ENCODE measurements around the gene ABHD6.
"Not testable (repeated sequence)": the region's sequence is repeated elsewhere in the genome, so short reads cannot be mapped to it uniquely, and the experiment has no call there.

ABHD6 gene

DNA sequence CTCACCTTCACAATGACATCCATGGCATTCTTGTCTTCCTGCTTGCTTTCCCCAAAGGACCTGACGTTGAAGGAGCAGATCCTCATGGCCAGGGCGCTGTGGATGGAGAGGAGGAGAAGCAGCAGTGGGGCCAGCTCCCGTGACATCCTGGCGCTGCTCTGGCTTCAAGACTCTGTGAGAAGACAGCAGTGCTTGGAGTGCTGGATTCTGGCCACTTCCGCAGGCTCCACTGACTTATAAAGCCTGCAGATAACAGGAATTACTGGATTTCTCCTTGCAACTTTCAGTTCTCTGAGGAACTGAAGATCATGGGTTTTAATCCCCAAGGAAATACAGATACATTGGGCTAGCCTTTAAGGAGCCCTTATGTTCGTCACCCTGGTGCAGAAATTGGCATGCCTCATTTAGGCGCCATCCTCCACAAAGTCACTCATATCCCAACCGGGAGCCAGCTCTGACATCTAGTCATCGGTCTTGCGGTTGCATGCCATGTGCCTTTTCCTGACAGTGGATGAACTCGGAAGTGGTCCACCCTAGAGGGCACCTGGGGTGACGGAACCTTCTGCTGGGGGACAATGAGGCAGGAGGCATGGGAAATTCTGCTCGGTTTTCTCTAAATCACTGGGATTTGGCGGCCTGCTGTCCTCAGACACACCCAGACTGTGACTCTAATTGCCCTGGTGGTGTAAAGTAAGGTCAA lies 26.7 kb upstream of the ABHD6 start, which contains the start of gene DNASE1L3:
Gene DNASE1L3 (minus strand): TSS at position 212 of the 700 bp plus-strand sequence. CDS start 66 bp downstream, at position 146.
- no peak for DNase-seq

DNA sequence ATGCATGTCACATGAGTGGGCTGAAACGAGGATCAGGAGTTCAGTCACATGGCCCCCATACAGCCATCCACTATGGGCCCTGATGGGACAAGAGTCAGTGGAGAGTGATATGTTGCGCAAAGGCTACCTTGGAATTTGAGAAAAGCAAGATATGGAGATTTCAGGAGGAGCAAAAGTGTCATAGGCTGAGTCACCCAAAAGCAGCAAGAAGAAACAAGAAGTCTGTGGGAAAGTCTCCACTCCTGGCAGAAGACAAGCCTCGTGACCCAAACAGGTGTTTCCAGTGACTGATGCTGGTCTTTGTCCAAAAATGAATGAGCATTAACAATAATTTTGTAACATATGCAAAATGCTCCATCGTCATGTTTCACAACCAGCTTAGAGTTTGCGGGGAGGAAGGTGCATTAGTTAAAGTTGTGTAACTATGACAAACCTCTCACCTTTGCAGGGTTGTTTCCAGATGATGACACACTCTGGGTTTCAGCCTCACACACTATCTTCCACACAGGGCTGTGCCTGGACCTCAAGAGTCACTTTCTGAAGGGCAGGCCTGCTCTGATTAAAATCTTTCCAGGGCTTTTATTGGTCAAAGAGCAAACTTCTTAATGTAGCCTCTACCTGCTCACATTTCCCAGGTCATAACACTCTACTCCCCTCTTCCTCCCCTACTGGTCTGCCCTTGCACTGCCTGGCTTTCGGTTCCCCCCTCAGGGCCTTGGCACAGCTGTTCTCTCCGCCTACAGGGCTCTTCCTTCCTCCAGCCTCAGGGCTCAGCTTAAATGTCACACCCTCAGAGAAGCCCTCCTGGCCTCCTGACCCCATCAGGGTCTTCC lies 22.9 kb upstream of the ABHD6 start:
- no peak for DNase-seq

DNA sequence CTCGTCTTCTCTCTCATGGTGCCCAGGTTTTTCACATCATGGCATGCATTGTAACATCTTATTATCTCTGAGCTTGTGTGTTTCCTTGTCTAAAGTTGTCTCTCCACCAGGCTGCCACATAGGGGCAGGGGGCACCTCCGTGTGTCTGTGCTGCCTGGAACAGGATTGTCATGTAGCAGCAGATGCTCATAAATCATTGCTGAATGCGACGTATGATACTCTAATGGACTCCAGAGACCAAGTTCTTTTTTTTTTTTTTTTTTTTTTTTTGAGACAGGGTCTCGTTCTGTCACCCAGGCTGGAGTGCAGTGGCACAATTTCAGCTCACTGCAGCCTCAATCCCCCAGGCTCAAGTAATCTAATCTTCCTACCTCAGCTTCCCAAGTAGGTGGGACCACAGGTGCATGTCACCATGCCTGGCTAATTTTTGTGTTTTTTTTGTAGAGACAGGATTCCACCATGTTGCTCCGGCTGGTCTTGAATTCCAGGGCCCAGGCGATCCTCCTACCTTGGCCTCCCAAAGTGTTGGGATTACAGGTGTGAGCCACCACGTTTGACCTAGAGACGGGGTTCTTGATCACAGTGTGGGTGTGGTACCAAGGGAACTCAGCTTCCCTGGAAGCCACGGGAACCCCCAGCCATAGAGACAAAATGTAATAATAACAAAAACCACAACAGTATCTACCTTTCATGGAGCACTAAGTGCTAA lies 22.1 kb upstream of the ABHD6 start:
- no peak for DNase-seq

DNA sequence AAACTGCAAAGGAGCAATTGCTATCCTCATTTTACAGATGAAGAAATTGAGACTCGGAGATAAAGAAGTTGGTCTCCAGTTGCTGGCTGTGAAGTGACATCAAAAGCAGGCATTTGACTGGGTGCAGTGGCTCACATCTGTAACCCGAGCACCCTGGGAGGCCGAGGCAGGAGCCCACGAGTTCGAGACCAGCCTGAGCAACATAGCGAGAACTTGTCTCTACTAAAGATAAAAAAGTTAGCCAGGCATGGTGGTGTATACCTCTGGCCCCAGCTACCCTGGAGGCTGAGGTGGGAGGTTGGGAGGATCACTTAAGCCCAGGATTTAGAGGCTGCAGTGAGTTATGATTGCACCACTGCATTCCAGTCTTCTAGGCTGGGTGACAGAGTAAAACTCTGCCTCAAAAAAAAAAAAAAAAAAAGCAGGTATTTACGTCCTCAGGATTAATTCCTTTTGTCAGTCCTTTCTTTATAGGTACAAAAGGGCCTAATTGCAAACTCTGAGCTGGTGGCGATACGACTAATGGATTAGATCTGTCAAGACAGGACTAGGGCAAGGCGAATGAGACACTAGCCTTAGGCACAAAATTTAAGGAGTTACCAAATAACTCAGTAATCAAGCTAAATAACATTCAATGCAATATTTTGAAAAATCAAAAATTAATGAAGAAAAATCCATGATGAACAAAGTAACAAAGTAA lies 20.9 kb upstream of the ABHD6 start:
- DNase-seq: no peak

DNA sequence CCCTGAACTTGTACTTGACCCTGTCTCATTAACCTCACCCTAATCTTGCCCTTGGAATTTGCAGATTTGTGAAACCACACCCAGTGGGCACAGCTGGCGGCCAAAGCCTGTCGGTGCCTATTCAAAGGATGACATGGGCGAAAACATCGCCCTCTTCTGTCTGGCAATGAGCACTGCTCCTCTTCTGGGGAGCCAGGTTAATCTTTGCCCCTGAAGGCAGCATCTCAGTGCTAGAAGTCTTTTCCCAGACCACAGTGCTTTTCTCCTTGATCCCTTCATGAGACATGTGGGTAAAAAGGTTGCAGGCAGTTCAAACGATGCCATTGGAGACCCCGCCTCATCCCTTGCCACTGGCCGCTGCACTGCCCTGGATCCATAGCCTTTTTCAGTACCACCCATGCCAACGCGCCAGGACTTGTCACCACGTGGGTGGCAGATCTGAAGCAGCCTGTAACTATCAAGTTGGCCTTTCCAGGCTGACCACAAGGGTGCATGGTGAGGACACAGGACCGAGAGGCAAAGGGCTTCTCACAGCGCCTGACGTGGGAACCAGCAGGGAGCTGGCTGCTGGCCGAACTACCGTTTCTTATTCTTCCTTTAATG lies 20.3 kb upstream of the ABHD6 start:
- peak; percentile 61 for DNase-seq

DNA sequence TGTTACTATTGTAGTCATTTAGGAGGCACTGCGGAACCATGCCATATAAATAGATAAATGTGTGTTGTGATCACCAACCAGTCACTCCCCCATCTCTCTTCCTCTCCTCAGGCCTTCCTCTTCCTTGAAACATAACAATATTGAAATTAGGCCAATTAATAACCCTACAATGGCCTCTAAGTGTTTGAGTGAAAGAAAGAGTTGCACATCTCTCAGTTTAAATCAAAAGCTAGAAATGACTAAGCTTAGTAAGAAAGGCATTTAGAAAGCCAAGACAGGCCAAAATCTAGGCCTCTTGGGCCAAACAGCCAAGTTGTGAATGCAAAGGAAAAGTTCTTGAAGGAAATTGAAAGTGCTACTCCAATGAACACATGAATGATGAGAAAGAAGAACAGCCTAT lies 18.7 kb upstream of the ABHD6 start:
- DNase-seq: no peak

DNA sequence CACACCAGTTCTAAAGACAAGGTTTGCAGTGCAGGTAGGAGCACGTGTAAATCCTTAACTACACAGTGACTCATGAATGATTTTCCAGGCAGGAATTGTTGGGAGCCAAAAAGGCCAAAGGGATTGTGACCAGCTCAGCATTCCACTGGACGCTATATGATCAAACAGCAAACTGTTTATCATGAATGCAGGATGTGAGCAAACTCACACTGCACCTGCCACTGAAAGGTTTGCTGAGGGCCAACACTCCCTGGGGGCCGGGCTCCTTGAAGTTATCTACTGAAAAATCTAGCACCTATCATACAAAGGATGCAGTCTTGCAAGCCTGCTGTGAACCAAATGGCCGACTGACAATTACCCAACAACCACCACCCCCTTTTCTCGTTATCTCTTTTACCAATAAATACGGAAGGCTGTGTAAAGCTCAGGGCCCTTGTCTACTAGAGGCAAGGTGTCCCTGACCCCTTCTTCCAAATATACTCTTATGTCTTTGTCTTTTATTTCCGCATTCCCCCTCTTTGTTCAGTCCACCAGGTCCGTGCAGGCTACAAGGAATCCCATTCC lies 15.3 kb upstream of the ABHD6 start:
- DNase-seq: no peak

DNA sequence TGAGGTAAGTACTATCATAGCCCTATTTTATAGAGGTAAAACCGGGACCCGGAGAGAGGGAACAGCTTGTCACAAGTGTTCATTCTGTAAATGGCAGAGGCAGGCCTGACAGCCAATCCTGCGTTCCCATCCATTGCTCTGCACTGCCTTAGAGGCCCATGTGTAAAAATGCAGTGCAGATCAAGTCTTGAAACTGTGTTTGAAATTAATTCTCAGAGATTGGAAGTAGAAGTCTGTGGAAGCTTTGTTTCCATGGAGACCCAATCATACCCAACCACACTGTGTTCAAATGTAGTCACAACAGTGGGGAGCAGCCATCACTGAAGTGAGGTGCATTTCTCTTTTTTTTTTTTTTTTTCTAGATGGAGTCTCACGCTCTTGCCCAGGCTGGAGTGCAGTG lies 13.7 kb upstream of the ABHD6 start:
- no peak for DNase-seq

DNA sequence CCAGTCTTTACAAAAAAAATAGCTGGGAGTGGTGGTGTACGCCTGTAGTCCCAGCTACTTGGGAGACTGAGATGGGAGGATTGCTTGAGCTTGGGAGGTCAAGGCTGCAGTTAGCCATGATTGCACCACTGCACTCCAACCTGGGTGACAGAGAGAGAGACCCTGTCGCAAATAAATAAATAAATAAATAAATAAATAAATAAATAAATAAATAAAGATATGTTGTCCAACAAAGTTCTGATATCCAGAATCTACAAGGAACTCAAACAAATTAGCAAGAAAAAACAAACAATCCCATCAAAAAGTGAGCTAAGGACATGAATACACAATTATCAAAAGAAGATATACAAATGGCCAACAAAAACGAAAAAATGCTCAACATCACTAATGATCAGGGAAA lies 9.7 kb upstream of the ABHD6 start:
- not testable (repeated sequence) for DNase-seq

DNA sequence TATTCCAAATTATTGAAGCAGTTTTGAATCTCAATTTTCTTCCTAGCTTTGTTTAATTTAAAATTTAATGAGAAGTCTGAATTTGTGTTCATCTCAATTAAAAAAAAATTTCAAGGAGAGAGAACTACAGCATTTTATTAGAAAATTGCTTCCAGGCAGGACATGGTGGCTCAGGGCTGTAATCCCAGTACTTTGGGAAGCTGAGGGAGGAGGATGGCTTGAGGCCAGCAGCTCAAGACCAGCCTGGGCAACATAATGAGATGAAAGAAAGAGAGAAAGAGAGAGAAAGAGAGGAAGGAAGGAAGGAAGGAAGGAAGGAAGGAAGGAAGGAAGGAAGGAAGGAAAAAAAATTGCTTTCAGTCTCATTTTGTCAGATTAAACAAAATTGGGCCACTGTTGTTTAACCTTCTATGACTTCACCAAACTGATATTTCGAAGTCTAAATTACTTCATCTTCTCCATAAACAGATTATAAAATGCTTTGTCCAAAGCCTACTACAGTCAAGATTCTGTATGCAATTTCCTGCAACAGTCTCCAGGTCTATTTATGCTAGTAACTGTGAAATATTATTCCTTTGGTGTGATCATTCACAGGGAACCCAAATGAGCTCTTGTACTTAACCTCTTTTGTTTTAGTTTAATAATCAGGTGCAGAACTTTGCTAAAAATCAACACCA lies 6.6 kb upstream of the ABHD6 start:
- no peak for DNase-seq

DNA sequence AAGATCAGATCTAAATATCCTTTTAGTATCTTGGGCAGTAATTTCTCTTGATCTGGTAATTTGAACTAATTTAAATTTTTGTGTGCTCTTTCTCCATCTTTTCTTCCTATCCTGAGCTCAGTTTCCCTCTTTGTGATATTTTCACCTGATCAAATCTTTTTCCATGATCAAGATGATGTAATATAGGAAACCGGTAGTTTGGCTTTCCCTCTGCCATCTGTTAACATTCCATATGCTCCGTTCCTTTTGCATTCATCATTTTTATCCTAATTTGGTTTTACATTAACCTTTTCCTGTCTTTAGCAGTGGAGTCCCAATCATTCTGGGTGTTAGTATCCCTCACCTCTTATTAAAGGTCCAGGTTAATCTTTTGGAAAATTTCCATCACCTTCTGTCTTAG lies 5.9 kb upstream of the ABHD6 start:
- DNase-seq: no peak

DNA sequence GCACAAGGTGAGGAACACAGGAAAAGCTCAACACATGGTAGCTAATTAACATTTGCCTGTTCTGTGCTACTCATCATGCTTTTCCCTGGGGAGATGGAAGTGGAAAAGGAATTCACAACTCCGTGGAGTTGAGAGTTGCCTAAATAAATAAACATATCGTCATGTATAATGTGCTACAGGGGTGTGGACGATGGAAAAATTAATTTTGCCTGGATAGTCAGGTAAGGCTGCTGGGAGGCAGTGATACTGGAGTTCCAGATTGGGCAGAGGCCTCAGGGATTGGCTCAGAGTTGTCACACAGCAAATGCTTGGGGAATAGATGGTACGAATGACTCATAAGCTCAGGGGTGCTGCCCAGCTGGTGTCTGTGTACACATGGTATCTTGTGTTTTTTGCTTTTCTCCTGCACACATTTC lies 3.1 kb upstream of the ABHD6 start:
- DNase-seq: no peak

DNA sequence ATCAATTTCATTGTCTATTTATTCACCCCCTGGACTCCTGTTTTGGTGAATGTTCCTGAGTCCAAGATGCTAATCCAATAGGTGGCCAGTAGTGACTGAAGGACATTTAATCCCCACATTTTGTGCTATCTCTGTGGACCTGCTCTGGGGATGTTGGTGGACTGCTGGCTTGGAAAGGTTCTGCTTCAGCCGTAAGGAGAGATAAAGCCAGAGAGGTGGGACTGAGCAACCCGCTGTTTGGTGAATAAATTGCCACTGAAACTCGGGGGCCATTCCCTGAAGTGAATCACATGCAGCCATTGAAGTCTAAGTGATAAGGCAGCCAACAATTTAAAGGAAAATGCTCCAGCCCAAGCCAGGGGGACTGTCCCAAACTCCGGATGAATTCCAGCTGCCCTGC lies 1.6 kb upstream of the ABHD6 start:
- DNase-seq: no peak

DNA sequence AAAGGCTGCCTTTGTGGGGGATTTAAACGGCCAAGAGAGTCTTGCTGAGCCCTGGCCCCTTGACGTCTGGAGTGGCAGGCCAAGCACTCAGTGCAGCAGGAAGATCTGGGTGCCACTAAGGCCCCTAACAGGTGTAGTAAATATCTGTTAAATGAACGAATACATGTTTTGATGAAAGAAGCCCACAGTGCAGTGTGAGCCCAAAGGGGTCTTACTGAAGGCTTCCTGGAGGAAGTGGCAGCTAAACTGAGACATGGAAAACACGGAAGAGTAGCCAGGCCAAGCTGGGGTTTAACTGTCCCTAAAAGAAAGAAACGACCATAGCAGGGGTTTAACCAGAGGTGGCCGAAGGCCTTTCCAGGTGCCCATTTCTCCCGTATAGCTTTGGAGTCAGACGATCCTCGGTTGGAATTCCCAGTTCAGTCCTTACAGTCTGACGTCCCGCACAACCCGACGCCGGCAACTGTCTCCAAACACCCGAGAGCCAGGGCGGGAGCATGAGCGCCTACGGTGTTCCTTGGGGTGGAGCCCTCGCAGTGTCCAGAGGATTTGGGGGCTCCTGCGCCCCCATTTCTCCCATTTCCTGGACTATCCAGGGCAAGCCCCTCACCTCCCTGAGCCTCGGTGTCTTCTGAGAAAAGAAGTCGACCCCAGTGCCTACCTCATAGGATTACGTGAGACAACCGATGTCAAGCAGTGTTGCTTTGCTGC lies 910 bp upstream of the ABHD6 start:
- DNase-seq: no peak

DNA sequence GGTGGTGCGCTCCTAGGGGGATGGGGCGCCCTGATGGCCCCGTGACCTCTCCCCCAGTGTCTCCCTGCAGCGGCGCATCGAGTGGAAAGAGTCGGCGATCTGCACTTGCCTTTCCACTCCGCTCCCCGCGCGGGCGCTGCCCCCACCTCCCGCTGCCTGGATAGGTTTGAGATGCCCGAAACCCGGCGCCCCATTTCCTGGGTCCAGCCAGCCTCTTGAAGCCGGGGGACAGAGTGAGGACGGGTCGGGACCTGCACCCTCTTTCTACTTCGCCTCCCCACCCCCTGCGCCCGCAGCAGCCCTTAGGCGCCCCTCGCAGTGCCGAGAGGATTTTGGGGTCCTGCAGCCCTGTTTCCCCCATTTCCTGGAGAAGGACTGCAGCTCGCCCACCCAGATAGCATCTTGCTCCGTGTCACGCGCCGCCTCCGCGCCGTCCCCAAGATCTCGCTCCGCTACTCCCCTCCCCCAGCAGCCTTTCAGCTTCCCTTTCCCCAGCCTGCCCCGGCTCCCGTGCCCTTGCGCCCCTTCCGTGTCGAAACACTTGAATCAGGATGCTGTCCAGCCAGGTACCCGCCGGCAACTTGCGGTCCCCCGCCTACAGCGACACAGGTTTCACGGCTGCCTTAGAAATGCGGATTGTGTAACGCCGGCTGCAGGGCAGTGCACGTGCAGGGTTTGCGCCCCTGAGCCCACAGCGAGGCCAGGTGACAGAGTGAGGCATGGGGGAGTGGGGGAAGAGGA lies 519 bp downstream of the ABHD6 start:
- no peak for DNase-seq

DNA sequence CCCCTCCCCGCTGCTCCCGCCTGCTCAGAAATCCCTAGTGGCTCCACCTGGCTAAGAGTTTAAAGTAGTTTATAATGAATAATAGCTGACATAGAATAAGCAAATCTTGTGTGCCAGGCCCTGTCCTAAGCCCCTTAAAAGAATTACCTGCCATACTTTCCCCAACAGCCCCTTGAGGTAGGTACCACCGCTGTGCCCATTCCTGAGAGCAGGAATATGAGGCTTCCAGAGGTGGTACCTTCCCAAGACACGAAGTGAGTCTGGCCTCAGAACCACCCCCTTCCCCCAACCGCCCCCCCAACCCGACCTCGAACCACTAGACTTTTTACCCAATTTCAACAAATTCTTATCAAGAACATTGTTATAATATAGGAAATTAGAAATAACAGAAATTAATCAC lies 1.2 kb downstream of the ABHD6 start:
- DNase-seq: no peak

DNA sequence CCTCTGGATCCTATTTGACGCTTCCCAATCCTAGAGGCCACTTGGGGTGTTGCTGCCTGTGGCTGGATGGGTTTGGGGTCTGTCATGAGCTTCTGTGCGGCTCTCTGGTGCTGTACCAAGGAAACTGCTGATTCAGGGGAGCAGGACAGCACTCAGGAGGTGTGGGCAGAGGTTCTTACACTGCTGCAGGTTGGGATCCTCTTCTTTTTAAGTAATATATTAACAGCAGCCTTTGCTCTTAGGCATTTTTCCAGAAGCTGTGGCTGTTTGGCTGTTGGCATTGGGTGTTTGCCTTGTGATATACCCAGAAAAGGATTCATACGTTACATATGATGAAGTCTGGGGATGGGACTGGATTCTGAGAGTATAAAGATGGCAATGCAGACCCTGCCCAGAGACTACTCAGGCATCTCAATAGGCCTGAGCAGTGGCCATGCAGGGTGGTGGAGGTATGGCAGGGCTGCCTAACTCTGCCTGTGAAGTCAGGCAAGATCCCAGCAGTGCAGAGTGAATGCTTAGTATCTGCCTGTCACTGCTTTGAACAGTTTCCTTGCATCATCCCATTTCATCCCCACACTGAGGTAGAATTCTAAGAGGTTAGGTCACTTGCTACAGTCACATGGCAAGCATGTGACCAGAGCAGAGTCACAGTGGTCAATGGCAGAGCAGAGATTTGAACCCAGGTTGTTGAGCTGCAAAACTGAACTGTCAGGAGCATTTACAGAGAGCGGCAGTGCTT lies 3.9 kb downstream of the ABHD6 start:
- DNase-seq: no peak

DNA sequence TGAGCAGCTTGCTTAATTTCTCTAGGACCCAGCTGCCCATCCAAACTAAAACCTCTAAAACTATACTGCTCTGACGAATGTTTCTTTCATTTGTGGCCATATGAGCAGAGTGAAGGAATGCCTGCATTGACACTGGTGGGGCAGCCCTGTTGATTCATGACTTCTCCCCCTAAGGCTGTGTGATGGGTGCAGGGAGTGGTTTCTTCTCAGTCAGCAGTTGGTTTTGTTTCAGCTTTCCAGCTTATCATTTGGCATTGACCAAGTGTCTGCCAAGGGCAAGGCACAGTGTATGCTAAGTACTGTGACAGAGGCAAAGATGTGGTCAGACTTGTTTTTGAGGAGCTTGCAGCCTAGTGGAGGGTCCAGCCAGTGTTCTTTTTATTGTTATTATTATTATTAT lies 4.7 kb downstream of the ABHD6 start:
- no peak for DNase-seq

DNA sequence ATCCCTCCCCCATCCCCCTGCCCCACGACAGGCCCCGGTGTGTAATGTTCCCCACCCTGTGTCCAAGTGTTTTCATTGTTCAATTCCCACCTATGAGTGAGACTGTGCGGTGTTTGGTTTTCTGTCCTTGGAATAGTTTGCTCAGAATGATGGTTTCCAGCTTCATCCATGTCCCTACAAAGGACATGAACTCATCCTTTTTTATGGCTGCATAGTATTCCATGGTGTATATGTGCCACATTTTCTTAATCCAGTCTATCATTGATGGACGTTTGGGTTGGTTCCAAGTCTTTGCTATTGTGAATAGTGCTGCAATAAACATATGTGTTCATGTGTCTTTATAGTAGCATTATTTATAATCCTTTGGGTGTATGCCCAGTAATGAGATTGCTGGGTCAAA lies 5.3 kb downstream of the ABHD6 start:
- DNase-seq: not testable (repeated sequence)
